Measurements from ENCODE around the gene A3GALT2.

GRCh38 chr1:33334081-33334552 is 13.2 kb upstream of the A3GALT2 start:
- TF ChIP-seq CTCF (IDR thresholded peaks at IDR 0.05) (no peak), EZH2phosphoT487 (IDR thresholded peaks at IDR 0.05) (no peak), EZH2 (IDR thresholded peaks at IDR 0.05) (no peak)
